AG04450 (cell line): ENCODE results near the gene GNA12. TPM values are rescaled to one million over a fixed set of nuclear protein-coding genes. Genes with fewer than 3 reads are reported as not detected.

ENCODE experiments used
- CTCF ChIA-PET: fragments of 300-600, 350-600 bp; formaldehyde crosslinking; extraction: SDS; loops from one replicate; lab custom pipeline; 2022; ENCODE audit warnings: antibody characterized with exemption, inconsistent platforms; lab: Charles Lee
- POLR2A ChIA-PET: fragments of 350-600 bp; formaldehyde crosslinking; extraction: SDS; loops from one replicate; lab custom pipeline; 2021; ENCODE audit warnings: antibody characterized with exemption, inconsistent platforms; lab: Yijun Ruan, JAX
- DNase-seq: peaks from one replicate; pipeline ENCODE4 v3.0.0-alpha.2; 2011; ENCODE audit warnings: low read depth, low spot score
- H3K27ac ChIP-seq: one replicate; pipeline ENCODE4 v1.5.1; 2012; ENCODE audit warnings: low read depth, low read length, control low read depth
- H3K27me3 ChIP-seq: one replicate; pipeline ENCODE4 v1.6.0; 2012; ENCODE audit warnings: low read length; ENCODE audit not compliant: control insufficient read depth, insufficient read depth
- H3K4me3 ChIP-seq: 2 replicates; pipeline ENCODE4 v1.5.1; 2011; ENCODE audit warnings: mild to moderate bottlenecking, low read depth, low read length, control low read depth
- H3K9me3 ChIP-seq: 2 replicates; pipeline ENCODE4 v1.5.1; 2012; ENCODE audit warnings: low read length; ENCODE audit not compliant: control insufficient read depth, insufficient read depth
- polyA plus RNA-seq: library from polyadenylated mRNA; depleted of rRNA; stranded (reverse); fragments of >200 nt; gene quantifications from 2 replicates; pipeline ENCODE4 v1.2.3, GENCODE V29; 2011
- TF ChIP-seq, protein P1 (sequence below): IDR thresholded peaks from 2 replicates; pipeline ENCODE4 v1.5.1; 2011; ENCODE audit warnings: low read depth, low read length, control low read depth, inconsistent platforms

The GNA12 gene
- polyA plus RNA-seq, 1 experiment = 97.4 TPM

DNA sequence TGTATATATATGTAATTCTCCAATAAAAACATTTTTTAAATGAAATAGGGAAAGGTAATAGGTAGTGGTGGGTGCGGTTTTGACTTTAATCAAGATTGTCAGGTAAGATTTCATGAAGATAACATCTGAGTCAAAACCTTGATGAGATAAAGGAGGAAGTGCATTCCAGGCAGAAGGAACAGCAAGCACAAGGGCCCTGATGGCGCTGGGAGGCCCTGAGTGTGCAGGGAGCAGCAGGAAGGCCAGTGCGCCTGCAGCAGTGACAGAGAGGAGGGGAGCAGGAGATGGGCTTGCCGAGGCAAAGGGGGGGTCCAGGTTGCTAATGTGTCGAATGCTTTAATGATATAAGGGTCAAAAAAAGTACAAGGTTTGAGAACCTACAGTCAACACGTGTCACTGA is 69.8 kb downstream of the GNA12 start:
- no peak overlapping the region for H3K27ac ChIP-seq
- POLR2A ChIA-PET = no interaction called here
- no peak overlapping the region for H3K4me3 ChIP-seq
- TF ChIP-seq, protein P1, sequence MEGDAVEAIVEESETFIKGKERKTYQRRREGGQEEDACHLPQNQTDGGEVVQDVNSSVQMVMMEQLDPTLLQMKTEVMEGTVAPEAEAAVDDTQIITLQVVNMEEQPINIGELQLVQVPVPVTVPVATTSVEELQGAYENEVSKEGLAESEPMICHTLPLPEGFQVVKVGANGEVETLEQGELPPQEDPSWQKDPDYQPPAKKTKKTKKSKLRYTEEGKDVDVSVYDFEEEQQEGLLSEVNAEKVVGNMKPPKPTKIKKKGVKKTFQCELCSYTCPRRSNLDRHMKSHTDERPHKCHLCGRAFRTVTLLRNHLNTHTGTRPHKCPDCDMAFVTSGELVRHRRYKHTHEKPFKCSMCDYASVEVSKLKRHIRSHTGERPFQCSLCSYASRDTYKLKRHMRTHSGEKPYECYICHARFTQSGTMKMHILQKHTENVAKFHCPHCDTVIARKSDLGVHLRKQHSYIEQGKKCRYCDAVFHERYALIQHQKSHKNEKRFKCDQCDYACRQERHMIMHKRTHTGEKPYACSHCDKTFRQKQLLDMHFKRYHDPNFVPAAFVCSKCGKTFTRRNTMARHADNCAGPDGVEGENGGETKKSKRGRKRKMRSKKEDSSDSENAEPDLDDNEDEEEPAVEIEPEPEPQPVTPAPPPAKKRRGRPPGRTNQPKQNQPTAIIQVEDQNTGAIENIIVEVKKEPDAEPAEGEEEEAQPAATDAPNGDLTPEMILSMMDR = no peak
- no peaks in the 10 kb centered on the region; the same call in 1 of the 2 replicates for H3K9me3 ChIP-seq
- CTCF ChIA-PET = no interaction called here
- H3K27me3 ChIP-seq = no peaks in the 10 kb centered on the region
- no peak for DNase-seq

DNA sequence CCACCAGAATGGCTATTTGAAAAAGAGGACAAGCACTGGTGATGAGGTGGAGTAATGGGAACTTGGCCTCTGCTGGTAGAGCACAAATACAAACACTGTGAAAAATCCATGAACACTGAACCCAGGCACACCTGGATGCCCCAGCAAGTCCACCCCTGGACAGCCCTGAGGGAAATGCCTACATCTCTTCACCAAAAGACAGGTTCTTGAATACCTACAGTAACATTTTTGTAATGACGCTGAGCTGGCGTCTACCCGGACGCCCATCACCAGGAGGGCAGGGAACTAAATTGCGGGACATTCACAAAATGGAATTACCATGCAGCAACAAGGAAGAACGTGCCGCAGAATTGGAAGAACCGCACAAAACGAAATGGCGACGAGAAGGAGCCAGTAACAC is 70.5 kb downstream of the GNA12 start:
- DNase-seq = no peak
- CTCF ChIA-PET = no interaction called here
- TF ChIP-seq, protein P1 = no peak

GRCh38 chr7:2771274-2771731 is 72.8 kb downstream of the GNA12 start:
- ChIA-PET POLR2A (interaction anchor here (1.5 kb wide), 1 partner anchor 11 kb away, joined by 5 read pairs; no protein-coding TSS in a partner anchor), CTCF (no interaction called here)
- no peak overlapping the region for H3K4me3 ChIP-seq
- H3K27ac ChIP-seq = no peak overlapping the region
- no peaks in the 10 kb centered on the region; the same call in 1 of the 2 replicates for H3K9me3 ChIP-seq
- TF ChIP-seq, protein P1 = no peak
- DNase-seq = no peak
- no peaks in the 10 kb centered on the region for H3K27me3 ChIP-seq

More for the DNA sequence above, 70.5 kb downstream of the GNA12 start:
- no peaks in the 10 kb centered on the region; the same call in 1 of the 2 replicates for H3K9me3 ChIP-seq
- no peaks in the 10 kb centered on the region for H3K27me3 ChIP-seq
- H3K4me3 ChIP-seq = no peak overlapping the region
- POLR2A ChIA-PET = no interaction called here
- peak overlapping the region; percentile 68 for H3K27ac ChIP-seq

GRCh38 chr7:2764621-2765020 is 79.5 kb downstream of the GNA12 start:
- POLR2A ChIA-PET = no interaction called here
- TF ChIP-seq, protein P1 = no peak
- no peak overlapping the region for H3K4me3 ChIP-seq
- no peak for DNase-seq
- H3K27ac ChIP-seq = no peak overlapping the region
- no peaks in the 10 kb centered on the region for H3K27me3 ChIP-seq
- no peaks in the 10 kb centered on the region; the same call in 1 of the 2 replicates for H3K9me3 ChIP-seq
- CTCF ChIA-PET = interaction anchor here (1.3 kb wide), 1 partner anchor 14 kb away, joined by 4 read pairs; no protein-coding TSS in a partner anchor

- Histone ChIP-seq H3K27me3 (no peaks in the 10 kb centered on the region), H3K27ac (peak overlapping the region; percentile 95), H3K4me3 (peak overlapping the region; percentile 32), H3K9me3 (no peaks in the 10 kb centered on the region; the same call in 1 of the 2 replicates)
- ChIA-PET POLR2A (interaction anchor here (0.6 to 1.2 kb wide), 6 partner anchors 19 to 426 kb away, joined by 3 to 5 read pairs (median 4); no protein-coding TSS in a partner anchor), CTCF (interaction anchor here (1.0 to 1.3 kb wide), 3 partner anchors 15 to 54 kb away, joined by 4 to 6 read pairs (median 4); no protein-coding TSS in a partner anchor)
- DNase-seq = no peak
- TF ChIP-seq, protein P1 = no peak
Observed at GRCh38 chr7:2763597-2763996, 80.5 kb downstream of the GNA12 start.
